GM13976 (cell line): Measurements from ENCODE around the gene KCNS1.

Experiments used
- DNase-seq: peaks from one replicate; pipeline ENCODE4 v3.0.0; 2012; ENCODE audit warnings: low spot score
- CTCF ChIP-seq: IDR thresholded peaks from 2 replicates; pipeline ENCODE4 v1.5.1; 2012; ENCODE audit warnings: borderline replicate concordance, mild to moderate bottlenecking; ENCODE audit not compliant: insufficient read depth; ENCODE audit errors: extremely low read depth, missing control alignments, control extremely low read depth
- in situ Hi-C: fragments of 300-500 bp; cut with MboI; formaldehyde crosslinking; loops from one replicate; pipeline ENCODE4 v1.12.0; 2022; ENCODE audit warnings: low sequenced_read_pairs, mixed read lengths, inconsistent platforms; ENCODE audit not compliant: unreplicated experiment

Gene KCNS1

GRCh38 chr20:45110301-45110700 lies 9.4 kb upstream of the KCNS1 start:
- no peak for TF ChIP-seq CTCF
- no peak for DNase-seq
- in situ Hi-C loops, result no loop called here

- no peak for TF ChIP-seq CTCF
- DNase-seq, result no peak
- in situ Hi-C loops, result no loop called here
Measured at GRCh38 chr20:45109634-45110033, 8.7 kb upstream of the KCNS1 start.

GRCh38 chr20:45105317-45105716 lies 4.4 kb upstream of the KCNS1 start:
- in situ Hi-C loops, result no loop called here
- no peak for TF ChIP-seq CTCF
- no peak for DNase-seq

- no peak for DNase-seq
Measured at GRCh38 chr20:45104786-45105185, 3.9 kb upstream of the KCNS1 start.

GRCh38 chr20:45103072-45103471 lies 2.1 kb upstream of the KCNS1 start:
- in situ Hi-C loops, result no loop called here
- DNase-seq, result no peak
- TF ChIP-seq CTCF, result no peak

More at GRCh38 chr20:45104786-45105185, 3.9 kb upstream of the KCNS1 start:
- TF ChIP-seq CTCF, result no peak
- in situ Hi-C loops, result no loop called here

GRCh38 chr20:45101333-45101850 lies 465 bp upstream of the KCNS1 start:
- DNase-seq, result no peak
- in situ Hi-C loops, result no loop called here

More at GRCh38 chr20:45101333-45101850, 465 bp upstream of the KCNS1 start:
- no peak for TF ChIP-seq CTCF
